Fibroblast of mammary gland (primary cell): ENCODE data around the gene RIPOR2.

Experiments used
- DNase-seq: peaks from one replicate; pipeline ENCODE4 v3.0.0-alpha.2; 2010; ENCODE audit warnings: low read depth
- H3K4me3 ChIP-seq: 2 replicates; pipeline ENCODE4 v1.5.1; 2011; ENCODE audit warnings: low read depth, mild to moderate bottlenecking, low read length, moderate library complexity; ENCODE audit not compliant: control insufficient read depth
- TF ChIP-seq, protein P1 (sequence below): conservative IDR thresholded peaks from 2 replicates; pipeline ENCODE4 v1.5.1; 2011; ENCODE audit warnings: low read depth, low read length, inconsistent platforms; ENCODE audit not compliant: control insufficient read depth, insufficient read depth

RIPOR2 gene

DNA sequence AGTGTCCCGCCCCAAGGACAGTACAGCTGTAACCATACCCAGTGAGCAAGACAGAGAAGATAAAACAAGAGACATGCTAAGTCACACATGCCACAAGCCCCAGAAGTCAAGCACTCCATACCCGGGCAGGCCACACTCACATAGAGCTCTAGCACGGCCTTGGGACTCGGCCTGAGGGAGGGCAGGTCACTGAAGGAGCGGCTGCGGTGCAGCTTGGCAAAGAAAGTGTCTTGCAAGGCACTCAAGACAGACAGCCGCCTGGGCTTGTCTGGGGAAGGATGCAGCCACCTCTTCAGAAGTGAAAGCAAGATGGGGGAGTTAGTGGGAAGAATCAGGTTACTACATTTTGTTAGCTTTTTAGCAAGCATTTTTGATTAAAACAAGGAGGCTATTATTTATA, 88.4 kb downstream of the RIPOR2 start:
- TF ChIP-seq, protein P1, sequence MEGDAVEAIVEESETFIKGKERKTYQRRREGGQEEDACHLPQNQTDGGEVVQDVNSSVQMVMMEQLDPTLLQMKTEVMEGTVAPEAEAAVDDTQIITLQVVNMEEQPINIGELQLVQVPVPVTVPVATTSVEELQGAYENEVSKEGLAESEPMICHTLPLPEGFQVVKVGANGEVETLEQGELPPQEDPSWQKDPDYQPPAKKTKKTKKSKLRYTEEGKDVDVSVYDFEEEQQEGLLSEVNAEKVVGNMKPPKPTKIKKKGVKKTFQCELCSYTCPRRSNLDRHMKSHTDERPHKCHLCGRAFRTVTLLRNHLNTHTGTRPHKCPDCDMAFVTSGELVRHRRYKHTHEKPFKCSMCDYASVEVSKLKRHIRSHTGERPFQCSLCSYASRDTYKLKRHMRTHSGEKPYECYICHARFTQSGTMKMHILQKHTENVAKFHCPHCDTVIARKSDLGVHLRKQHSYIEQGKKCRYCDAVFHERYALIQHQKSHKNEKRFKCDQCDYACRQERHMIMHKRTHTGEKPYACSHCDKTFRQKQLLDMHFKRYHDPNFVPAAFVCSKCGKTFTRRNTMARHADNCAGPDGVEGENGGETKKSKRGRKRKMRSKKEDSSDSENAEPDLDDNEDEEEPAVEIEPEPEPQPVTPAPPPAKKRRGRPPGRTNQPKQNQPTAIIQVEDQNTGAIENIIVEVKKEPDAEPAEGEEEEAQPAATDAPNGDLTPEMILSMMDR: no peak
- no peak for DNase-seq
- no peak overlapping the region for H3K4me3 ChIP-seq

DNA sequence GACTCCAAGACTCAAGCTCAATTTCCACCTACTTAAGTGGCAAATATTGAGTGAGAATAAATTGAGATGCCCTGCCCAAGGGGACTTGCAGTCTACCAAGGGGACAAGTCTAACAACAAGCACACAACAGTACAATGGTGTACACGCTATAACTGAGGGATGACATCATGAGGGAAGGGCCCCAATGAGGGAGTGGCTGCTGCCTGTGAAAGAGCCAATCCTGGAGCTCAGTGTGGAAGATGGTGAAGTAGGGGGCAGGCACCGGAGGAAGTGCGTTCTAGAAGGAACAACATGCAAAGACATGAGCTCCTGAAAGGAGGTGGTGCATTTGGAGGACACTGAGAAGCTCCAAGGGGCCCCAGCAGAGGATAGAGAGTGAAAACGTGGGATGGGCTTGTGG, 90.2 kb downstream of the RIPOR2 start:
- no peak overlapping the region for H3K4me3 ChIP-seq
- TF ChIP-seq, protein P1: no peak
- no peak for DNase-seq

GRCh38 chr6:24844903-24845302, 90.9 kb downstream of the RIPOR2 start:
- TF ChIP-seq, protein P1: no peak
- no peak overlapping the region for H3K4me3 ChIP-seq
- DNase-seq: no peak

- TF ChIP-seq, protein P1: no peak
- DNase-seq: no peak
- no peak overlapping the region for H3K4me3 ChIP-seq
Observed at GRCh38 chr6:24844061-24844460, 91.7 kb downstream of the RIPOR2 start.

DNA sequence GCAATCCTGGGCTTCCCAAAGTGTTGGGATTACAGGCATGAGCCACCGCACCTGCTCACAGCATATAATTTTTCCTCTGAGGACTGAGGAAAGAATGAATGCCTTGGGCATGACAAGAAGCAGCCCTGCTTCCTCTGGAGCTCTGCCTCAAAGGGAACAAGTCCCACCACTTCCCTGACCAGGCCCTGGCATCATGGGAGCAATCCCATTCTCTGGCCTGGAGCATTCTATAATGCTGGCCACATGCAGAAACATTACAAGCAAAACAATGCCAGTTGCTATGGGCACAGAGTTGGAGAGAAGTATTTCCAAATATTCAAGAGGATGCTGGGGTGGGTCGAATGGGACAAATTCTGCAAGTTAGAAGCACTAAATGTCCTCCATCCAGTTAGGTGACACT, 95.6 kb downstream of the RIPOR2 start:
- no peak overlapping the region for H3K4me3 ChIP-seq
- TF ChIP-seq, protein P1: no peak
- no peak for DNase-seq

- TF ChIP-seq, protein P1: no peak
- no peak for DNase-seq
- no peak overlapping the region for H3K4me3 ChIP-seq
Observed at GRCh38 chr6:24838994-24839393, 96.8 kb downstream of the RIPOR2 start.

GRCh38 chr6:24838081-24838480, 97.7 kb downstream of the RIPOR2 start:
- peak; percentile 47 for DNase-seq
- no peak overlapping the region for H3K4me3 ChIP-seq
- TF ChIP-seq, protein P1: no peak
